GM19239 (cell line): ENCODE data around the gene PLA2G12A.
"Not testable (repeated sequence)": the region's sequence is repeated elsewhere in the genome, so short reads cannot be mapped to it uniquely, and the experiment has no call there.

Source experiments
- DNase-seq: peaks from one replicate; pipeline ENCODE4 v3.0.0; 2011; ENCODE audit warnings: low spot score; ENCODE audit not compliant: insufficient read length
- FAIRE-seq: peaks from 2 replicates; lab custom pipeline; 2011; peaks lifted over from hg19 to GRCh38; lab: Jason Lieb, UNC

PLA2G12A gene

DNA sequence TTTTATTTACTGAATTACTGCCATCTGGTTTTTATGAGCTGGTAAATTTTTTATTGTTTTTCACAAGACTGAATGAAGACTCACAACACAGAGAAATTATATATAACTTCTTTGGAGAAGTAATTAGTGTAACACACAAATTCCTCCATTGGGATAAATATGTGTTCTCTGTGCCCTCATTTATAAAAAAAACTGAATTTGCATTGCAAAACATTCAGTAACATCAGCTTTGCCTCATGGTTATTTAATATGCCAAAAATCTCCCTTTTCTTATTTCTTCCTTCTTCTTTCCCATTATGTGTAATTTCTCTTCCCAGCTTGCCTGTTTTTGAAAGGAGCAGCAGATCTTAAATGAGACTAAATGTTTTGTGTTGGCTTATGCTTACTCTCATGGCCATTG is 45.1 kb downstream of the PLA2G12A start:
- DNase-seq: no peak
- FAIRE-seq: no peak

DNA sequence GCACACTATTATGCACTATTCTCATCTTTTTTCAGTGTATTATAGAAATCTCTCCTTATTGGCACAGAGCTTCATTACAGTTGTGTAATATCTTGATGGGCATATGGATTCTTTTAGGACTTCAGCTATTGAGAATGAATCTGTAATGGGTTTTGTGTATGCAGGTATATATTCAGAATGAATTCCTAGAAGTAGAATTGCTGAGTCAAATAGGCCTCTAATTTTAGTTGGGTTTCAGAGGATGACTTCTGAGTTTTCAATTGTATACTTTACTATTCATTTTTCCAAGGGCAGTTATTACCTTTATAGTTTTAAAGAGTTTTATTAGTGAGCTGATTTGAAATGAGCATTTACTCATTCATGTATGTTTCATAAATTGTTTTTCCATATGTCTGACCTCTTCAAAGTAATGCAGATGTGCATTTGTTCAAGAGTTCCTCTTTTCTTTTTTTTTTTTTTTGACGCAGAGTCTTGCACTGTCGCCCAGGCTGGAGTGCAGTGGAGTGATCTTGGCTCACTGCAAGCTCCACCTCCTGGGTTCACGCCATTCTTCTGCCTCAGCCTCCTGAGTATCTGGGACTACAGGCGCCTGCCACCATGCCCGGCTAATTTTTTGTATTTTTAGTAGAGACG is 46.1 kb downstream of the PLA2G12A start:
- DNase-seq (no peak), FAIRE-seq (no peak)

DNA sequence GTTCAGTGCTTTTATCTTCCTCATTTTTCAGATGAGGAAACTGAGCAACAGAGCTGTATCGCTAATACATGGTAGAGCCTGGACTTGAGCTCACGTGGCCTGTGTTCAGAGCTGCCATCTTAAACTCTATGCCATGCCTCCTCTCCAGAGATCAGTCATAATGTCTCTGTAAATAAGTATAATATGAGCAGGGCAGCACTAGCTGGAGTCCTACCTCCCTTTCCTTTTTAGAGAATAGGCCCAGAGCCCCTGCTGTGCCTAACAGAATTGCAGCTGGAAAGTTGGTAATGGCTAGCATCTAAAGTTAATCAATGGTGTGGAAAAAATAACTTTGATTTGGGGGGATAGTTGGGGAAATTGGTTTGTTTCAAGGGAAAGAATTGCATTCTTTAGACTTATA is 47.0 kb downstream of the PLA2G12A start:
- FAIRE-seq (no peak), DNase-seq (no peak)

DNA sequence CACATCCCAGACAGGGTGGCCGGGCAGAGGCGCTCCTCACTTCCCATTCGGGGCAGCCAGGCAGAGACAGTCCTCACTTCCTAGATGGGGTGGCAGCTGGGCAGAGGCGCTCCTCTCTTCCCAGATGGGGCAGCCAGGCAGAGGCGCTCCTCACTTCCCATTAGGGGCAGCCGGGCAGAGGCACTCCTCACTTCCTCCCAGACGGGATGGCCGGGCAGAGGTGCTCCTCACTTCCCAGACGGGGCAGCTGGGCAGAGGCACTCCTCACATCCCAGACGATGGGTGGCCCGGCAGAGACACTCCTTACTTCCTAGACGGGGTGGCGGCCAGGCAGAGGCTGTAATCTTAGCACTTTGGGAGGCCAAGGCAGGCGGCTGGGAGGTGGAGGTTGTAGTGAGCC is 50.9 kb downstream of the PLA2G12A start:
- not testable (repeated sequence) for FAIRE-seq, DNase-seq

DNA sequence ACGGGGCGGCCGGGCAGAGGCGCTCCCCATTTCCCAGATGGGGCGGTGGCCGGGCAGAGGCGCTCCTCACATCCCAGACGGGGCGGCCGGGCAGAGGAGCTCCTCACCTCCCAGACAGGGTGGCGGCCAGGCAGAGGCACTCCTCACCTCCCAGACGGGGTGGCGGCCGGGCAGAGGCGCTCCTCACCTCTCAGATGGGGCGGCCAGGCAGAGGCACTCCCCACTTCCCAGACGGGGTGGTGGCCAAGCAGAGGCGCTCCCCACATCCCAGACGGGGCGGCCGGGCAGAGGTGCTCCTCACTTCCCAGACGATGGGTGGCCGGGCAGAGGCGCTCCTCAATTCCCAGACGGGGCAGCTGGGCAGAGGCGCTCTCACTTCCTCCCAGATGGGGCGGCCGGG is 51.4 kb downstream of the PLA2G12A start:
- not testable (repeated sequence) for DNase-seq, FAIRE-seq

DNA sequence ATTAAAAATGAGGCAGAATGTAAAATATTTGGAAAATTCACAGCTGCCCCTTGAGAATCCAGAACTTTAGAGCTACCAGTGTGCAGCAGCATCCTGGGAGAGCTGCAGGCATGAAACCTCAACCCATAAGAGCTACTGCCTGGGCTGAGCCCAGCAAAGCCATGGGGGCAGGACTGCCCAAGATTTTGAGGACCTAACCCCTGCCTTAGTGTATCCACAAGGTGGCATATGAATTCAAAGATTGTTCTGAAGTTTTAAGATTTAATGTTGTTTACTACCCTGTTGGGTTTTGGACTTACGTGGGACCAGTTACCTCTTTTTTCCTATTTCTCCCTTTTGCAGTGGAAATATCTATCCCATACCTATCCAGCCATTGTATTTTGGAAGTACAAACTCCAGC is 53.0 kb downstream of the PLA2G12A start:
- FAIRE-seq (no peak), DNase-seq (no peak)

DNA sequence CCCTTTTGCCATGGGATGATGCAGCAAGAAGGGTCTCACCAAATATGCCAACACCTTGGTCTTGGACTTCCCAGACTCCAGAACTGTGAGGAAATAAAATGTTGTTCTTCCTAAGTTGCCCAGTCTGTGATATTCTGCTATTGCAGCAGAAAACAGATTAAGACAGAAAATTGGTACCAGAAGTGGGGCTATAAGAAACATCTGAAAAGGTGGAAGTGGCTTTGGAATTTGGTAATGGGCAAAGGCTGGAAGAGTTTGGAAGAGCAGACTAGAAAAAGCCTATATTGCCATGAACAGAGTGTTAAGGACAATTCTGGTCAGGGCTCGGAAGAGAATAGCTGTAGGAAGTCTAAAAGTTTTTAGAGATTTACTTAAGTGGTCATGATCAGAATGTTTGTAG is 54.0 kb downstream of the PLA2G12A start:
- no peak for FAIRE-seq

DNA sequence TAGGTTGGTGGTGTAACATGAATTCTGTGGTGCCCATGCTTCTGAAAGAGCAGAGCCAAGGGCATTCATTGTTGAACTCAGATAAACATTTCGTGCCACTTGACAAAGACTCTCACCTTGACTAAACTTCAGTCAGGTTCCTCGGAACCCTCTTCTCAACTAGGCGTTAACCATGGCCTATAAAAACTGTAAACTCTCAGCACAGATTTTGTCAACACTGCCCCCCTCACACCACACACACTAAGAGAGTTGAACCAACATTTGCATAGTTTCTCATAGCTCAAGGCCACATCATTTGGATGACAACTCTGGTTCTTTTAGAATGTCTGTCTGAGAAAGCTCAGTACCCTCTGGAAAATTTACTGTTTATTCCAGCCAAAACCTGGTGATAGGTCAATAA is 54.7 kb downstream of the PLA2G12A start:
- FAIRE-seq (no peak), DNase-seq (no peak)

More for the DNA sequence above, 54.0 kb downstream of the PLA2G12A start:
- no peak for DNase-seq

DNA sequence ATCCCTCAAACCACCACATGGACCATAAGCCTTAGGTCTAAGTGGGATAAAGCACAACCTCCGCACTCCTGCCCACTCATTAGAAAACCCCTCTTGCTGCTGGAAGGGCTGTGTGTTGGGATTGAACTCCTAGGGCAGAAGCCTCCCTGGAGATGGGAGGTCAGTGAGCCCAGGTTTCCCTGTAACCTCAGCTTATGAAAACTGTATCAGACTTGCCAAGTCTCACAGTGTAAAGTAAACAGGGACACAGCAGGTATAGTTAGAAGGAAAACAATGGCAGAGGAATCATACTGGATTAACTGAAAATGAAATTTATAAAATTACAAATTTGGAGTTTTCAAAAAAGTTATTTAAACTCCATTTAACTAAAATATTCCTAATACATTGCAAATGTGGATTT is 56.6 kb downstream of the PLA2G12A start:
- no peak for FAIRE-seq
- no peak for DNase-seq

DNA sequence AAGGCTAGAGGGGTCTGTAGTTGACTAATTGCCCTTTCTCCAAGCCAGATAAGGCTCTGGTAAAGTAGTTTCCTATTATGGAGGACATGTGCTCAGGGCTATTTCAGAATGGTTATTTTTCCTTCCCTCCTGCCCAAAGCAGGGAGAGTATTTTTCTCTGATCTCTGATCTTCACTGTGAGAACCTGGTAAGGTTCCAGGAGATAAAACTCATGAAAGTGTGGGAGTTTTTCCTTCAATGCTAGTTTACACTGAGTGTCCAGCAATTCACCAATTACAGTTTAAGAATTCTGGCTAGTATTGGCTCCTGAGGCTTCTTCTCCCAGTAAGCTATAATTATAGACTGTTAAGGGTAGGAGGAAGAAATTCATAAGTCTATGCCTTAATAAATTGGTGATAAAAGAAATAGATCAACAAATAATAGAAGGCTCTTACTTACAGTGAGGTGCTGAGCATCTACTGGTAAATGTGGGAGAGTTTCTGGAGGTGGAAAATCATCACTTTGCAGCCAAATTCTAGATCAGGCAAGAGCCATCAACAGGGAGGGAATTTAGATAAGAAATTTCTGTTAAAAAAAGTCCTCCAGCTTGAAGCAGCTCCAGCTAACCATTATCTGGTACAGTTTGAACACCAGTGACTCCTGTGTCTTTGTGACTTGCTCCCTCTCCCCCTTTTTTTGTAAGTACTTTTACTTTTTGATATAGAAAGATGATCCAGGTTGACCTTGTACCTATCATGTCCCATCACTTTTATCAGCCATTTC is 57.5 kb downstream of the PLA2G12A start:
- no peak for DNase-seq
- no peak for FAIRE-seq

DNA sequence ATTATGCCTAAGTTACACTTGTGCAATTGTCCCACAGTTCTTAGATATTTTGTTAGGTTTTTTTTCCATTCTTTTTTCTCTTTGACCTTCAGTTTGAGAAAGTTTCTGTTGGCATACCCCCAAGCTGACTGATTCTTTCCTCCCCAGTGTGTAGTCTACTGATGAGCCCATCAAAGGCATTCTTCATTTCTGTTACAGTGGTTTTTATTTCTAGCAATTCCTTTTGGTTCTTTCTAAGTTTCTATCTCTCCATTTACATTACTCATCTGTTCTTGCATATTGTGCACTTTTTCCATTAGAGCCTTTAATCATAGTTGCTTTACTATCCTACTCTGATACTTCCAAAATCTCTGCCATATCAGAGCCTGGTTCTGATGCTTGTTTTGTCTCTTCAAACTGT is 58.5 kb downstream of the PLA2G12A start:
- no peak for FAIRE-seq
- no peak for DNase-seq

DNA sequence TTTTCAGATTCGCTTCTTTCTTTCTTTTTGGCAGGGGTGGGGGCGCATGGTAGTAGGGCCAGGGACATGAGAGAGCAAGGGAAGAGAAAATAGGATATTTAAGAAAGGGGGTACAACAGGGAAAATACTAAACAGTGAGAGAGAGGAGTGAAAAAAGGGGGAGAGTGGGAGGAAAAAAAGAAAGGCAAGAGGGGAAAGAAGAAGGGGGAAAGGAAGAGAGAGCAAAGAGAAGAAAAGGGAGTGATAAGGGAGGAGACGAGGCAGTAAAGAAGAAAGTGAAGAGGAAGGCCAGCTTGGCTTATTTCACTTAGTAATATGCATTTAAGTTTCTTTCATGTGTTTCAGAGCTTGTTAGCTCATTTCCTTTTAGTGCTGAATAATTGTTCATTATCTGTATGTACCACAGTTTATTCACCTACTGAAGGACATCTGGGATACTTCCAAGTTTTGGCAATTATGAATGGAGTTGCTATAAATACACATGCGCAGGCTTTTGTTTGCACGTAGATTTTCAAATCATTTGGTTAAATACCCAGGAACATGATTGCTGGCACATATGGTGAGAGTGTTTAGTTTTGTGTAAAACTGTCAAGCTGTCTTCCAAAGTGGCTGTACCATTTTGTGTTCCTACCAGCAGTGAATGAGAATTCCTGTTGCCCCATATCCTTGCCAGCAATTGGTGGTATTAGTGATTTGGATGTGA is 63.9 kb downstream of the PLA2G12A start:
- DNase-seq (no peak), FAIRE-seq (peak; percentile 48)

DNA sequence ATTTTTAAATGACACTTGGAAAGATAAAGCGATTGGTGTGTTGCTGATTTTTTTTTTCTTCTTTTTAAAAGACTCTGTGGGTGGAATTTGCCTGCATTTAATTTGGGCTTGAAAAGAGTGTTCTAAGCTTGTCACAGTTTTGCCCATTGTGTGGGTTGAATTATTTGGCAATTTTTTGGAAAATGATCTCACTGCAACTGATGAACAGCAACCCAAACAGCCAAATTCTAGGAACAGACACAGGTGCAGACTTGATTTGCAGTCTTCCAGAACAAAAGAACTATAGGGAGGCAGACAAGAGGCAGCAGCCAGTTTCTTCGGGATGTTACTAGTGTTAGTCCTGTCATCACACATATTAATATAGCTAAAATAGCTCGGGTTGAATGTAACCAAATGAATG is 67.1 kb downstream of the PLA2G12A start:
- DNase-seq (no peak), FAIRE-seq (no peak)

DNA sequence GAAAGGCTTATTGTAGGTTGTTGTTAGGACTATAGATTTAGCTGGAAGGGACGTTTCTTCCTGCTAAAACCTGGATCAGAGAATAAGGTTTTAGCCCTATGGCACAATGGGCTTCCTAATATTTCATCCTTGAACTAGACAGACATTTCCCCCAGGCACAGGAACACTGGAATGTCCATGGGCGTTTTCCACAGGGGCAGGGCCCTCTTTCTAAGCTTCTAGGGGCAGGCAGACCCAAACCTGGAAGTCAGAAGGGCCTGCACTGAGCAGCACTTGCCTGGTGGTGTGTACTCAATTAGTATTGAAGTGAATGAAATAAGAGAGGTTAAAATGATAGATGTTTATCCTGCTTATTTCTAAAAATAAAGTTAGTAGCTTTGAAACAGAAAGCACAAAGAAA is 67.8 kb downstream of the PLA2G12A start:
- DNase-seq (no peak), FAIRE-seq (no peak)
